Vagina (tissue), 2 donors: Measurements from ENCODE around the gene PRSS35.

Source experiments
- POLR2A ChIP-seq, 2 donors: fragments of 450-650 bp; IDR thresholded peaks; one replicate each; pipeline ENCODE4 v1.6.1; 2017; ENCODE audit warnings: antibody characterized with exemption in 2 of 2, mild to moderate bottlenecking in 2 of 2, moderate library complexity in 2 of 2
- POLR2AphosphoS5 ChIP-seq, 2 donors: sonication (generic); formaldehyde crosslinking; IDR thresholded peaks; one replicate each; pipeline ENCODE4 v1.9.0; 2017; ENCODE audit warnings: antibody characterized with exemption in 2 of 2, mild to moderate bottlenecking in 2 of 2, low read depth in 1 of 2; ENCODE audit not compliant: insufficient read depth in 1 of 2
- TF ChIP-seq, protein P1 (sequence below), 3 experiments: fragments of 450-650 bp in 2 of 3; fragments of 200-600 bp in 1 of 3; sonication (generic) in 1 of 3; IDR thresholded peaks; one replicate each; pipeline ENCODE4 v1.5.1; 2017 to 2019; ENCODE audit warnings: antibody characterized with exemption in 3 of 3, mild to moderate bottlenecking in 2 of 3, moderate library complexity in 2 of 3

DNA sequence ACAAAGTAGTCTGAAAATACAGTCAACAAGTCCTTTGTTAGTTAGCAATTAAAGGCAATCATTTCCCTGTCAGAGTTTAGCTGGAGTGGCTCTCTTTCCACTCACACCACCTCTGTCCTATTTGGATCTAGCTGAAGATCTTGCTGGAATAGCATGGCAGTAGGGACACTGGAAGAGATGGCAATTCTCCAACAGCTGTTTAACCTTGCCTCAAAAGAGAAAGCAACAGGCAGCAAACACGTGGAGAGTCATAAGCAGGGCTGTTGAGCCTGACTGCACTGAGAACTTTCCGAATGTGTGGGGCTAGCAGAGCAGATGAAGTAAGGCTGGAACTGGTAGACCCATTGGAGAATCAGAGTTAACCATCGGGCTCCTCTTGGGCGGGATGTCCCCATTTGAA is 38.0 kb upstream of the PRSS35 start:
- TF ChIP-seq, protein P1, sequence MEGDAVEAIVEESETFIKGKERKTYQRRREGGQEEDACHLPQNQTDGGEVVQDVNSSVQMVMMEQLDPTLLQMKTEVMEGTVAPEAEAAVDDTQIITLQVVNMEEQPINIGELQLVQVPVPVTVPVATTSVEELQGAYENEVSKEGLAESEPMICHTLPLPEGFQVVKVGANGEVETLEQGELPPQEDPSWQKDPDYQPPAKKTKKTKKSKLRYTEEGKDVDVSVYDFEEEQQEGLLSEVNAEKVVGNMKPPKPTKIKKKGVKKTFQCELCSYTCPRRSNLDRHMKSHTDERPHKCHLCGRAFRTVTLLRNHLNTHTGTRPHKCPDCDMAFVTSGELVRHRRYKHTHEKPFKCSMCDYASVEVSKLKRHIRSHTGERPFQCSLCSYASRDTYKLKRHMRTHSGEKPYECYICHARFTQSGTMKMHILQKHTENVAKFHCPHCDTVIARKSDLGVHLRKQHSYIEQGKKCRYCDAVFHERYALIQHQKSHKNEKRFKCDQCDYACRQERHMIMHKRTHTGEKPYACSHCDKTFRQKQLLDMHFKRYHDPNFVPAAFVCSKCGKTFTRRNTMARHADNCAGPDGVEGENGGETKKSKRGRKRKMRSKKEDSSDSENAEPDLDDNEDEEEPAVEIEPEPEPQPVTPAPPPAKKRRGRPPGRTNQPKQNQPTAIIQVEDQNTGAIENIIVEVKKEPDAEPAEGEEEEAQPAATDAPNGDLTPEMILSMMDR (IDR thresholded peaks at IDR 0.05): no peak
- TF ChIP-seq POLR2A (IDR thresholded peaks at IDR 0.05) (no peak), POLR2AphosphoS5 (IDR thresholded peaks at IDR 0.05; ENCODE audit: insufficient read depth in 1 of 2, low read depth in 1 of 2) (no peak)
